PC-9 (cell line): ENCODE results near the gene DCDC2B. TPM values are rescaled to one million over a fixed set of nuclear protein-coding genes. Genes with fewer than 3 reads are reported as not detected.

Experiments
- BruUV-seq: library from RNA; stranded (reverse); fragments of 400-500 nt; replicated peaks from 2 replicates; lab custom pipeline; 2021; lab: Mats Ljungman, UMichigan
- CTCF ChIA-PET: fragments of 300-600 bp; sonication (Branson Sonifier 250); formaldehyde crosslinking; loops from one replicate; lab custom pipeline; 2022; ENCODE audit warnings: antibody characterized with exemption; lab: Charles Lee
- POLR2A ChIA-PET: fragments of 300-600 bp; sonication (Branson Sonifier 250); formaldehyde crosslinking; loops from one replicate; lab custom pipeline; 2022; ENCODE audit warnings: antibody characterized with exemption; ENCODE audit not compliant: unreplicated experiment; lab: Charles Lee
- DNase-seq, 2 experiments: peaks; one replicate each; pipeline versions ENCODE4 v3.0.0 to v3.0.0-alpha.2; 2015 to 2022; ENCODE audit warnings: mixed read lengths in 1 of 2
- H2AFZ ChIP-seq: fragments of 200-600 bp; sonication (generic); 2 replicates; pipeline ENCODE4 v1.8.1; 2017; ENCODE audit warnings: antibody characterized with exemption
- H3F3A ChIP-seq: fragments of 200-600 bp; sonication (generic); 2 replicates; pipeline ENCODE4 v1.8.1; 2017; ENCODE audit warnings: antibody characterized with exemption, mild to moderate bottlenecking, low read depth; ENCODE audit not compliant: insufficient read depth
- H3K27ac ChIP-seq: fragments of 200-600 bp; sonication (generic); 2 replicates; pipeline ENCODE4 v1.6.1; 2016; ENCODE audit warnings: mixed run types
- H3K27me3 ChIP-seq: fragments of 200-600 bp; sonication (generic); 2 replicates; pipeline ENCODE4 v1.6.1; 2016; ENCODE audit warnings: low read depth, mixed run types; ENCODE audit not compliant: insufficient read depth
- H3K36me3 ChIP-seq: fragments of 200-600 bp; sonication (generic); 2 replicates; pipeline ENCODE4 v1.6.1; 2016; ENCODE audit warnings: low read depth, mixed run types
- H3K4me1 ChIP-seq: fragments of 200-600 bp; sonication (generic); replicated peaks from 2 replicates; pipeline ENCODE4 v1.6.1; 2016; ENCODE audit warnings: mixed run types; ENCODE audit not compliant: insufficient read depth
- H3K4me2 ChIP-seq: fragments of 200-600 bp; sonication (generic); 2 replicates; pipeline ENCODE4 v1.6.1; 2017; ENCODE audit warnings: mixed run types
- H3K4me3 ChIP-seq: fragments of 200-600 bp; sonication (generic); 2 replicates; pipeline ENCODE4 v1.6.1; 2016; ENCODE audit warnings: mixed run types
- H3K79me2 ChIP-seq: fragments of 200-600 bp; sonication (generic); 2 replicates; pipeline ENCODE4 v1.6.1; 2017; ENCODE audit warnings: low read depth, mixed run types
- H3K9me2 ChIP-seq: fragments of 200-600 bp; sonication (generic); 2 replicates; pipeline ENCODE4 v1.8.1; 2017; ENCODE audit warnings: mild to moderate bottlenecking; ENCODE audit not compliant: insufficient read depth
- H3K9me3 ChIP-seq: fragments of 200-600 bp; sonication (generic); 2 replicates; pipeline ENCODE4 v1.8.1; 2016; ENCODE audit warnings: low read depth; ENCODE audit not compliant: insufficient read depth
- H4K20me1 ChIP-seq: fragments of 200-600 bp; sonication (generic); 2 replicates; pipeline ENCODE4 v1.8.1; 2017; ENCODE audit not compliant: insufficient read depth
- EZH2 ChIP-seq: fragments of 200-600 bp; sonication (generic); IDR thresholded peaks from 2 replicates; pipeline ENCODE4 v1.8.0; 2017; ENCODE audit warnings: antibody characterized with exemption, low read depth
- intact Hi-C: fragments of 100-400 bp; cut with micrococcal nuclease; formaldehyde crosslinking; loops from one replicate; pipeline ENCODE4 v1.10.0; 2022; ENCODE audit not compliant: unreplicated experiment
- total RNA-seq: library from RNA; stranded (reverse); gene quantifications from 2 replicates; pipeline ENCODE4 v1.2.3, GENCODE V29; 2021
- TF ChIP-seq, protein P1 (sequence below): fragments of 200-600 bp; sonication (generic); conservative IDR thresholded peaks from 2 replicates; pipeline ENCODE4 v1.6.1; 2017; ENCODE audit warnings: mixed run types, antibody characterized with exemption, mild to moderate bottlenecking, moderate library complexity

DCDC2B gene
- total RNA-seq, 1 experiment from 2014 or later = not detected

- BruUV-seq = no TSS peak
- Histone ChIP-seq H3K9me3 (no peaks in the 10 kb centered on the region), H3K4me2 (peak overlapping the region; percentile 86), H3K9me2 (no peaks in the 10 kb centered on the region), H3K4me1 (peaks cover 12% of the 10 kb centered on the region), H3K36me3 (no peaks in the 10 kb centered on the region), H3K4me3 (peak overlapping the region; percentile 63), H3K27ac (no peak overlapping the region), H3K27me3 (no peaks in the 10 kb centered on the region), H4K20me1 (no peaks in the 10 kb centered on the region), H3K79me2 (no peaks in the 10 kb centered on the region), H2AFZ (peak overlapping the region; percentile 80), H3F3A (peaks cover 32% of the 10 kb centered on the region)
- DNase-seq = peak; percentile 44 to 48
- ChIA-PET POLR2A (interaction anchor here (0.5 kb wide), 2 partner anchors 90 to 532 kb away, joined by 3 to 4 read pairs; no protein-coding TSS in a partner anchor), CTCF (interaction anchor here (0.6 to 0.8 kb wide), 3 partner anchors 9 to 598 kb away, joined by 3 to 9 read pairs (median 4); no protein-coding TSS in a partner anchor)
- intact Hi-C loops = no loop called here
- TF ChIP-seq, protein P1, sequence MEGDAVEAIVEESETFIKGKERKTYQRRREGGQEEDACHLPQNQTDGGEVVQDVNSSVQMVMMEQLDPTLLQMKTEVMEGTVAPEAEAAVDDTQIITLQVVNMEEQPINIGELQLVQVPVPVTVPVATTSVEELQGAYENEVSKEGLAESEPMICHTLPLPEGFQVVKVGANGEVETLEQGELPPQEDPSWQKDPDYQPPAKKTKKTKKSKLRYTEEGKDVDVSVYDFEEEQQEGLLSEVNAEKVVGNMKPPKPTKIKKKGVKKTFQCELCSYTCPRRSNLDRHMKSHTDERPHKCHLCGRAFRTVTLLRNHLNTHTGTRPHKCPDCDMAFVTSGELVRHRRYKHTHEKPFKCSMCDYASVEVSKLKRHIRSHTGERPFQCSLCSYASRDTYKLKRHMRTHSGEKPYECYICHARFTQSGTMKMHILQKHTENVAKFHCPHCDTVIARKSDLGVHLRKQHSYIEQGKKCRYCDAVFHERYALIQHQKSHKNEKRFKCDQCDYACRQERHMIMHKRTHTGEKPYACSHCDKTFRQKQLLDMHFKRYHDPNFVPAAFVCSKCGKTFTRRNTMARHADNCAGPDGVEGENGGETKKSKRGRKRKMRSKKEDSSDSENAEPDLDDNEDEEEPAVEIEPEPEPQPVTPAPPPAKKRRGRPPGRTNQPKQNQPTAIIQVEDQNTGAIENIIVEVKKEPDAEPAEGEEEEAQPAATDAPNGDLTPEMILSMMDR = no peak
- no peak for TF ChIP-seq EZH2
Observed at GRCh38 chr1:32241001-32241763, 32.3 kb downstream of the DCDC2B start.

- Histone ChIP-seq H3K27ac (no peak overlapping the region), H3K4me3 (no peak overlapping the region), H4K20me1 (no peaks in the 10 kb centered on the region), H3K27me3 (no peaks in the 10 kb centered on the region), H3K36me3 (no peaks in the 10 kb centered on the region), H3K4me2 (no peak overlapping the region), H2AFZ (no peak overlapping the region), H3K9me2 (no peaks in the 10 kb centered on the region), H3K79me2 (no peaks in the 10 kb centered on the region), H3F3A (peaks cover 20% of the 10 kb centered on the region; the same call in 1 of the 2 replicates), H3K4me1 (peaks cover 6% of the 10 kb centered on the region; the same call in 1 of the 2 replicates), H3K9me3 (no peaks in the 10 kb centered on the region)
- intact Hi-C loops = no loop called here
- ChIA-PET CTCF (interaction anchor here (0.6 kb wide), 1 partner anchor 352 kb away, joined by 3 read pairs; no protein-coding TSS in a partner anchor), POLR2A (interaction anchor here (0.6 kb wide), 1 partner anchor 35 kb away, joined by 3 read pairs; no protein-coding TSS in a partner anchor)
- DNase-seq = no peak
- BruUV-seq = no TSS peak
- no peak for TF ChIP-seq EZH2
- TF ChIP-seq, protein P1 = no peak
Observed at GRCh38 chr1:32242341-32242851, 33.5 kb downstream of the DCDC2B start.

GRCh38 chr1:32246888-32247273 is 38.0 kb downstream of the DCDC2B start, which contains the start of gene FAM167B:
Gene FAM167B, plus strand, starts transcription at chr1:32247222. Its CDS starts 200 bp downstream, at chr1:32247422.
- H3K27me3 ChIP-seq = no peaks in the 10 kb centered on the region
- H3K4me1 ChIP-seq = peaks cover 1% of the 10 kb centered on the region; the same call in 1 of the 2 replicates
- H3F3A ChIP-seq = peaks cover 4% of the 10 kb centered on the region; the same call in 1 of the 2 replicates
- no peaks in the 10 kb centered on the region for H3K79me2 ChIP-seq
- no peaks in the 10 kb centered on the region for H3K9me2 ChIP-seq
- no peaks in the 10 kb centered on the region for H3K36me3 ChIP-seq
- no peak within 1 kb of the TSS for H3K4me2 ChIP-seq
- POLR2A ChIA-PET = no interaction called here
- H3K4me3 ChIP-seq = no peak within 1 kb of the TSS
- no peaks in the 10 kb centered on the region for H3K9me3 ChIP-seq
- intact Hi-C loops = no loop called here
- no peak within 1 kb of the TSS for H2AFZ ChIP-seq
- TF ChIP-seq, protein P1 = no peak
- TF ChIP-seq EZH2 = no peak
- no peak within 1 kb of the TSS for H3K27ac ChIP-seq
- CTCF ChIA-PET = interaction anchor here (0.5 kb wide), 2 partner anchors 23 to 28 kb away, joined by 3 read pairs; no protein-coding TSS in a partner anchor
- no peaks in the 10 kb centered on the region for H4K20me1 ChIP-seq
- peak in 1 of 2 experiments; percentile 6 for DNase-seq
- BruUV-seq = no TSS peak
